Activated CD8-positive, alpha-beta T cell treated with anti-CD3 and anti-CD28 coated beads for 36 hours (primary cell): Measurements from ENCODE around the gene BOD1. TPM values are rescaled to one million over a fixed set of nuclear protein-coding genes. Genes with fewer than 3 reads are reported as not detected.

Source experiments
- ATAC-seq: fragments of 200-7000 bp; cut with Tn5 transposase; one replicate; pipeline ENCODE4 v1.10.0; 2021; ENCODE audit warnings: mild to moderate bottlenecking, moderate library complexity
- CTCF ChIA-PET: fragments of 350-600 bp; sonication (Branson Sonifier 250); formaldehyde crosslinking; loops from one replicate; lab custom pipeline; 2021; ENCODE audit warnings: antibody characterized with exemption; lab: Charles Lee
- POLR2A ChIA-PET: fragments of 350-600 bp; sonication (Branson Sonifier 250); formaldehyde crosslinking; loops from one replicate; lab custom pipeline; 2021; ENCODE audit warnings: antibody characterized with exemption; lab: Charles Lee
- DNase-seq: peaks from one replicate; pipeline ENCODE4 v3.0.0-alpha.2; 2020
- H3K27ac Mint-ChIP-seq: one replicate; pipeline ENCODE4 v1.8.0; 2021; ENCODE audit warnings: mild to moderate bottlenecking, mixed read lengths
- H3K27me3 Mint-ChIP-seq: one replicate; pipeline ENCODE4 v1.8.0; 2021; ENCODE audit warnings: mixed read lengths
- H3K36me3 Mint-ChIP-seq: one replicate; pipeline ENCODE4 v1.8.0; 2021; ENCODE audit warnings: low read depth, mixed read lengths
- H3K4me1 Mint-ChIP-seq: one replicate; pipeline ENCODE4 v1.8.0; 2021; ENCODE audit warnings: low read depth, mixed read lengths
- H3K4me3 Mint-ChIP-seq: one replicate; pipeline ENCODE4 v1.8.0; 2021; ENCODE audit warnings: mild to moderate bottlenecking, moderate library complexity, mixed read lengths
- H3K9me3 Mint-ChIP-seq: one replicate; pipeline ENCODE4 v1.8.0; 2021; ENCODE audit warnings: mixed read lengths
- CTCF ChIP-seq: fragments of 200-600 bp; IDR thresholded peaks from one replicate; pipeline ENCODE4 v1.8.0; 2022; ENCODE audit warnings: antibody characterized with exemption, mild to moderate bottlenecking
- intact Hi-C: fragments of 100-400 bp; cut with micrococcal nuclease; formaldehyde crosslinking; loops from one replicate; pipeline ENCODE4 v1.10.0; 2022
- total RNA-seq, 2 experiments: library from RNA; stranded (reverse); gene quantifications; one replicate each; pipeline ENCODE4 v1.2.3, GENCODE V29; 2021

BOD1 gene
- total RNA-seq, 2 experiments from 2014 or later = 28.1 to 28.7 TPM

- Mint-ChIP-seq H3K27ac (no peak overlapping the region), H3K9me3 (no peaks in the 10 kb centered on the region), H3K27me3 (peaks cover 4% of the 10 kb centered on the region), H3K4me3 (no peak overlapping the region), H3K36me3 (no peaks in the 10 kb centered on the region), H3K4me1 (no peaks in the 10 kb centered on the region)
- intact Hi-C loops = no loop called here
- ATAC-seq (no peak), DNase-seq (no peak)
- TF ChIP-seq CTCF = no peak
- POLR2A ChIA-PET = no interaction called here
- CTCF ChIA-PET = interaction anchor here (1.7 to 2.4 kb wide), 2 partner anchors 299 to 345 kb away, joined by 4 to 5 read pairs; no protein-coding TSS in a partner anchor
Measured at GRCh38 chr5:173625673-173626504, 9.4 kb upstream of the BOD1 start.

- no peaks in the 10 kb centered on the region for H3K9me3 Mint-ChIP-seq
- DNase-seq (no peak), ATAC-seq (no peak)
- H3K4me3 Mint-ChIP-seq = no peak overlapping the region
- ChIA-PET CTCF (interaction anchor here (1.7 to 2.4 kb wide), 2 partner anchors 300 to 346 kb away, joined by 4 to 5 read pairs; no protein-coding TSS in a partner anchor), POLR2A (no interaction called here)
- no peak for TF ChIP-seq CTCF
- H3K27me3 Mint-ChIP-seq = peaks cover 4% of the 10 kb centered on the region
- no peak overlapping the region for H3K27ac Mint-ChIP-seq
- H3K36me3 Mint-ChIP-seq = no peaks in the 10 kb centered on the region
- H3K4me1 Mint-ChIP-seq = no peaks in the 10 kb centered on the region
- intact Hi-C loops = no loop called here
Measured at GRCh38 chr5:173625261-173625660, 8.8 kb upstream of the BOD1 start.

- intact Hi-C loops = no loop called here
- ChIA-PET CTCF (interaction anchor here (1.9 kb wide), 1 partner anchor 349 kb away, joined by 8 read pairs; no protein-coding TSS in a partner anchor), POLR2A (no interaction called here)
- H3K27me3 Mint-ChIP-seq = peaks cover 4% of the 10 kb centered on the region
- no peak overlapping the region for H3K4me3 Mint-ChIP-seq
- no peaks in the 10 kb centered on the region for H3K4me1 Mint-ChIP-seq
- no peaks in the 10 kb centered on the region for H3K9me3 Mint-ChIP-seq
- no peak overlapping the region for H3K27ac Mint-ChIP-seq
- DNase-seq = no peak
- no peak for TF ChIP-seq CTCF
- ATAC-seq = no peak
- no peaks in the 10 kb centered on the region for H3K36me3 Mint-ChIP-seq
Measured at GRCh38 chr5:173624282-173624681, 7.8 kb upstream of the BOD1 start.

GRCh38 chr5:173623789-173624188 lies 7.3 kb upstream of the BOD1 start:
- POLR2A ChIA-PET = no interaction called here
- TF ChIP-seq CTCF = no peak
- Mint-ChIP-seq H3K36me3 (no peaks in the 10 kb centered on the region), H3K27ac (no peak overlapping the region), H3K9me3 (no peaks in the 10 kb centered on the region), H3K4me1 (peaks cover 4% of the 10 kb centered on the region), H3K27me3 (peaks cover 4% of the 10 kb centered on the region), H3K4me3 (no peak overlapping the region)
- intact Hi-C loops = no loop called here
- CTCF ChIA-PET = interaction anchor here (1.8 to 1.9 kb wide), 2 partner anchors 51 to 349 kb away, joined by 4 to 8 read pairs; no protein-coding TSS in a partner anchor
- DNase-seq = no peak
- no peak for ATAC-seq

GRCh38 chr5:173623296-173623771 lies 6.9 kb upstream of the BOD1 start:
- Mint-ChIP-seq H3K4me1 (peaks cover 5% of the 10 kb centered on the region), H3K4me3 (no peak overlapping the region), H3K27ac (no peak overlapping the region), H3K36me3 (no peaks in the 10 kb centered on the region), H3K9me3 (no peaks in the 10 kb centered on the region), H3K27me3 (peaks cover 4% of the 10 kb centered on the region)
- ATAC-seq = no peak
- CTCF ChIA-PET = interaction anchor here (1.8 to 1.9 kb wide), 2 partner anchors 50 to 350 kb away, joined by 4 to 8 read pairs; no protein-coding TSS in a partner anchor
- TF ChIP-seq CTCF = no peak
- DNase-seq = no peak
- intact Hi-C loops = no loop called here
- POLR2A ChIA-PET = no interaction called here
